NCI-H1694 treated with DMSO at 0.1 percent for 48 hours (cell line): Measurements from ENCODE around the gene PSMC2.
"Not testable (repeated sequence)": the region's sequence is repeated elsewhere in the genome, so short reads cannot be mapped to it uniquely, and the experiment has no call there.

ENCODE experiments used
- DNase-seq: peaks from one replicate; lab custom pipeline; 2025; lab: John Stamatoyannopoulos, UW

Gene PSMC2

GRCh38 chr7:103379270-103379975 lies 32.0 kb downstream of the PSMC2 start:
- DNase-seq, result no peak

GRCh38 chr7:103380395-103381191 lies 33.1 kb downstream of the PSMC2 start:
- DNase-seq, result no peak

- DNase-seq, result no peak
Observed at GRCh38 chr7:103381280-103382031, 34.0 kb downstream of the PSMC2 start.

- no peak for DNase-seq
Observed at GRCh38 chr7:103382032-103382402, 34.6 kb downstream of the PSMC2 start.

GRCh38 chr7:103387242-103387641 lies 39.8 kb downstream of the PSMC2 start:
- DNase-seq, result no peak

GRCh38 chr7:103388469-103389140 lies 41.2 kb downstream of the PSMC2 start:
- DNase-seq, result no peak

GRCh38 chr7:103389263-103389662 lies 41.8 kb downstream of the PSMC2 start:
- no peak for DNase-seq

GRCh38 chr7:103391150-103391549 lies 43.7 kb downstream of the PSMC2 start:
- no peak for DNase-seq

- DNase-seq, result no peak
Observed at GRCh38 chr7:103391976-103392375, 44.5 kb downstream of the PSMC2 start.

- no peak for DNase-seq
Observed at GRCh38 chr7:103394566-103394965, 47.1 kb downstream of the PSMC2 start.

GRCh38 chr7:103395071-103395470 lies 47.6 kb downstream of the PSMC2 start:
- no peak for DNase-seq

GRCh38 chr7:103396471-103396870 lies 49.0 kb downstream of the PSMC2 start:
- DNase-seq, result no peak

- no peak for DNase-seq
Observed at GRCh38 chr7:103398483-103399127, 51.2 kb downstream of the PSMC2 start.

- DNase-seq, result not testable (repeated sequence)
Observed at GRCh38 chr7:103399687-103400086, 52.2 kb downstream of the PSMC2 start.

GRCh38 chr7:103405789-103406613 lies 58.6 kb downstream of the PSMC2 start:
- DNase-seq, result not testable (repeated sequence)

- no peak for DNase-seq
Observed at GRCh38 chr7:103412151-103412550, 64.7 kb downstream of the PSMC2 start.

- DNase-seq, result no peak
Observed at GRCh38 chr7:103413407-103413806, 66.0 kb downstream of the PSMC2 start.

GRCh38 chr7:103418241-103418640 lies 70.8 kb downstream of the PSMC2 start:
- no peak for DNase-seq
